GM23248 (cell line): ENCODE results near the gene RALY.

ENCODE experiments used
- EZH2 ChIP-seq: fragments of 200-600 bp; sonication (generic); IDR thresholded peaks from 2 replicates; pipeline ENCODE4 v1.6.1; 2018; ENCODE audit warnings: antibody characterized with exemption, mild to moderate bottlenecking; ENCODE audit not compliant: insufficient read depth, poor library complexity, severe bottlenecking
- EZH2phosphoT487 ChIP-seq: fragments of 200-600 bp; sonication (generic); IDR thresholded peaks from 2 replicates; pipeline ENCODE4 v1.6.1; 2018; ENCODE audit warnings: antibody characterized with exemption, moderate library complexity, mild to moderate bottlenecking, low read depth; ENCODE audit not compliant: insufficient read depth

- TF ChIP-seq EZH2: no peak
- TF ChIP-seq EZH2phosphoT487: no peak
Measured at GRCh38 chr20:34105978-34106675, 112.4 kb downstream of the RALY start.
